IPS-18c (cell line): Measurements from ENCODE around the gene HEXA.
"Not testable (repeated sequence)": the region's sequence is repeated elsewhere in the genome, so short reads cannot be mapped to it uniquely, and the experiment has no call there.

Experiments
- H3K4me3 ChIP-seq: 2 replicates; pipeline ENCODE4 v1.7.0; 2013; ENCODE audit warnings: low read depth, mild to moderate bottlenecking, low read length, moderate library complexity; ENCODE audit not compliant: insufficient read depth
- H3K9me3 ChIP-seq: one replicate; pipeline ENCODE4 v1.6.1; 2013; ENCODE audit warnings: mild to moderate bottlenecking, low read length, moderate library complexity; ENCODE audit not compliant: control insufficient read depth, insufficient read depth

HEXA gene

DNA sequence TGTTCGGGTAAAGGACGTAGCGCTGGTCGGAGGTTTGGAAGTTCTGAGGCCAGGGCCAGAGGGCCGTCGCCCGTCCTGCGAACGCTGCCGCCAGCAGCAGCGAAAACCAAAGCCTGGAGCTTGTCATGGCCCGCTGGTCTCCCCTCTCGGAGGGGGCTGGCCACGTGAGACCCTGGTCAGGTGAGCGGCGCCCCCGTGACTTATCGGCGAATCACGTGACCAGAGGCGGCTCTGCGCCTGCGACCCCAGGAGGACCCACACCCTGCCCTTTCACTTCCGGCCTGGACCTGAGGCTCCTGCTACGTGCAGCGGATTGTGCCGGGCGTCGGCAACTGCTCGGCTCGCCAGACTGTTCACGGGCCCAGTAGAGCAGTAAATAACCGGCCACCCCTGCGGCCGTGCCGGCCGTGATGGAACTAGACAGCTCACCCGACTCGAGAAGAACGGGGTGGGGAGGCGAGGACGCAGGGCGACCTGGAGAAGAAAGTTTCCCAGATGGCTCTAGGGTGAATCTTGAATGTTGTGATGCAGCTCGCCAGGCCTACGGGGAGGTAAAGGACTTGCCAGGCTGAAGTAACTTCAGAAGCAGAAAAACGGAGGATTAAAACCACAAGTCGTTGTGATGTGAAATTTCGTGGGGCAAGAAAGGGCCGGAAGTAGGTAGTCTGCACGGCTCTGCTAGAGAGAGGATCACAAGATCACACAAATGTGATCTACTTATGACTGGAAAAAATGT is at the start of gene HEXA:
HEXA (minus strand) TSS at position 169 of the 736 bp plus-strand sequence; CDS start at position 127, 42 bp downstream.
- Histone ChIP-seq H3K4me3 (peak within 1 kb of the TSS; percentile 89), H3K9me3 (no peaks in the 10 kb centered on the region)

DNA sequence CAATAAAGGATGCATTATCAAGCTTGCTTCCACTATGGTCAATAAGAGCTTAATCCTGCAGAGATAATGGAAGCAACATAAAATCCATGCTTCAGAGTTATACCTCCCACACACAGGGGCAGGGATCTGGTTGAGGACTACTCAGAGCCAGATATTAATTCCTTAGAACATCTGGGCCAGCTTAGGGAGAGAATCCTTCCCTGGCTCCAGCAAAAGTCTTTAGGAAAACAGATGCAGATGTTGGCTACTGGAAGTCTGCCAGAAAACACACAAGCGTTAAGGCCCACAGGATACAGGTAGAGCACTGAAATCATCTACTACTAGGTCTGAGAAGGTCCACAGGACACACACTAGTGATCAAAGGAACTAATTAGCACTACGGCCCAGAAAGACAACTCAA is 47.4 kb upstream of the HEXA start:
- no peak overlapping the region for H3K4me3 ChIP-seq
- H3K9me3 ChIP-seq: no peaks in the 10 kb centered on the region

DNA sequence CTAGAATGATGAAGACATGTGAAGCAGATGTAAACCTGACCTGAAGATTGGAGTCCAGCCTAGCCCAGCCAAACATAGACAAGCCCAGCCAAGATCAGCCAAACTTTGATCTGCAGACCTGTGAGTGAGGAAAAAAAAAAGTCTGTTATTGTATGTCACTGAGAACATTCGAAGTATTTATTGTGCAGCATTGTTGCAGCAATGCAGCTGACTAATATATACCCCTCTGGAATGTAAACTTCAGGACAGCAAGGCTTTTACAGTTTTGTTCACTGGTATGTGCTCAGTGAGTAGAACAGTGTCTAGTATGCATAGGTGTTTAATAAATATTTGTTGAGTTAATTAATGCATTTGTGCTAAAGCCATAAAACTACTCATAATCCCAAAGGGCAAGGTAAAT is 45.7 kb upstream of the HEXA start:
- Histone ChIP-seq H3K9me3 (no peaks in the 10 kb centered on the region), H3K4me3 (no peak overlapping the region)

DNA sequence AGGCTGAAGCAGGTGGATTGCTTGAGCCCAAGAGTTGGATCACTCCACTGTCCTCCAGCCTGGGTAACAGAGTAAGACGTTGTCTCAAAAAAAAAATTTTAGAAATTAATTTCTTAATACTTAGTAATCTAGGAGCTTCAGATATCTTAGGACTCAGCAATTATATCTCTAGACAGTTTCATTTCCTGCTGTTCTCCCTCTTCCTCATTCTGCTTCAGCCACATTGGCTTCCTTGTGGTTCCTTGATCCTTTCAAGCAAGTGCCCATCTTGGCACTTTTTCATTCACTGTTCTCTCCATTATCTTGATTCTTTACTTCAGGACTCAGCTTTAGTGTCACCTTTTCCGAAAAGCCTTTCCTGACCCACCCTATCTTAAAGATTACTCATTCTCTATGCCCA is 44.8 kb upstream of the HEXA start:
- no peaks in the 10 kb centered on the region for H3K9me3 ChIP-seq
- no peak overlapping the region for H3K4me3 ChIP-seq

DNA sequence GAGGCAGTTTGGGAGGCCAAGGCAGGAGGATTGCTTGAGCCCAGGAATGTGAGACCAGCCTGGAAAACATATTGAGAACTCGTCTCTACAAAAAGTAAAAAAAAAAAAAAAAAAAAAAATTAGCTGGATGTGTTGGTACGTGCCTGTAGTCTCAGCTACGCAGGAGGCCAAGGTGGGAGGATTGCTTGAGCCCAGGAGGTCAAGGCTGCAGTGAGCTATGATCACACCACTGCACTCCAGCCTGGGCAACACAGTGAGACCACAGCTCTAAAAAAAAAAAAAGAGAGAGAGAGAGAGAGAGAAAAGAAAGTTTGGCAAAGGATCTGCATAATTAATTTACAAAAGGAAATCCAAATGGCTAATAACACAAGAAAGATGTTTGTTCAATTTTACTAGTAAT is 44.0 kb upstream of the HEXA start:
- H3K4me3 ChIP-seq, H3K9me3 ChIP-seq: not testable (repeated sequence)

DNA sequence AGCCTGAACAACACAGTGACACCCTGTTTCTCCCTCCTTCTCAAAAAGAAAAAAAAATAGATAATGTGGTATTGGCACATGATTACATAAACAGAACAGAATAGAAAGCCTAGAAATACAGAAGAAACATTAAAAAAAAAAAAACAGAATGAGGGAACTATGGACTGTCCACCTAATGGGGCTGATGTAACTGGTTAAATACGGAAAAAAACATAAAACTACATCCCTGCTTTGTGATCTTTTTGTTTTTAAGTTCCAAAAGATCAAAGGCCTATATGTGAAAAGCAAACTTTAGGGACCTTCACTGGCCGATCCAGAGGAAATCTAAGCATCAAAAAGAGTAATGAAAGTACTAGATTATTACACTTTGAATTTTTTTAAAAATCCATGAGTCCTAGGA is 39.5 kb upstream of the HEXA start:
- H3K4me3 ChIP-seq: no peak overlapping the region
- H3K9me3 ChIP-seq: no peaks in the 10 kb centered on the region

DNA sequence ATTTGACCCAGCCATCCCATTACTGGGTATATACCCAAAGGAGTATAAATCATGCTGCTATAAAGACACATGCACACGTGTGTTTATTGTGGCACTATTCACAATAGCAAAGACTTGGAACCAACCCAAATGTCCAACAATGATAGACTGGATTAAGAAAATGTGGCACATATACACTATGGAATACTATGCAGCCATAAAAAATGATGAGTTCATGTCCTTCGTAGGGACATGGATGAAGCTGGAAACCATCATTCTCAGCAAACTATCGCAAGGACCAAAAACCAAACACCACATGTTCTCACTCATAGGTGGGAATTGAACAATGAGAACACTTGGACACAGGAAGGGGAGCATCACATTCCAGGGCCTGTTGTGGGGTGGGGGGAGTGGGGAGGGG is 37.5 kb upstream of the HEXA start:
- not testable (repeated sequence) for H3K9me3 ChIP-seq, H3K4me3 ChIP-seq

DNA sequence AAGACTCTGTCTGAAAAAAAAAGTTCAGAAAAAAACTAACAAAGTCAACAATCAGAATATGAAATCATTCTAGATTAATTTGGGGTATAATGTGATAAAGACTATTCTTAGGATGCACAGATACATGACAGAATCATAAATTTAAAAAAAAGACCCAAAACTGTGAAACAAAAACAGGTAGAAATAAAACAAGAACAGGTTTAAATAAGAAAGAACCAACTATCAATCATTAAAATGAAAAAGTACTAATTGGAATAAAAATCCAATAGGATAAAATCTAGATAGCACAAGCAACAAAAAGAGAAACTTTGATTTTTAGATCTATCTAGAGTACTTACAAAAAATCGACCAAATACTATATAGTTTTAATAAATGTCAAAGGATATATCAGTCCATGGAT is 35.7 kb upstream of the HEXA start:
- Histone ChIP-seq H3K4me3 (no peak overlapping the region), H3K9me3 (no peaks in the 10 kb centered on the region)

DNA sequence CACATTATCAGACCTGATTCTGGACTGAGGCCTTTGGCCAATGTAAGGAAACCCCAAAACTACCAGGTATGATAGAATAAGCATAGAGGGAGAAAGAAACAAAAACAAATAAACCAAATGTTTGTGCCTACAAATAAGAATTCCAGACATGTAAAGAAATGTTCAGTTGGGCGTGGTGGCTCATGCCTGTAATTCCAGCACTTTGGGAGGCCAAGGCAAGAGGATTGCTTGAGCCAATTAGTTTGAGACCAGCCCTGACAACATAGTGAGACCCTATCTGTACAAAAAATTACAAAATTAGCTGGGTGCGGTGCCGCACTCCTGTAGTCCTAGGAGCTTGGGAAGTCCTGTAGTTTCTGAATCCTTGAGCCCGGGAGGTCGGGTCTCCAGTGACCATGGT is 35.3 kb upstream of the HEXA start:
- no peak overlapping the region for H3K4me3 ChIP-seq
- no peaks in the 10 kb centered on the region for H3K9me3 ChIP-seq

DNA sequence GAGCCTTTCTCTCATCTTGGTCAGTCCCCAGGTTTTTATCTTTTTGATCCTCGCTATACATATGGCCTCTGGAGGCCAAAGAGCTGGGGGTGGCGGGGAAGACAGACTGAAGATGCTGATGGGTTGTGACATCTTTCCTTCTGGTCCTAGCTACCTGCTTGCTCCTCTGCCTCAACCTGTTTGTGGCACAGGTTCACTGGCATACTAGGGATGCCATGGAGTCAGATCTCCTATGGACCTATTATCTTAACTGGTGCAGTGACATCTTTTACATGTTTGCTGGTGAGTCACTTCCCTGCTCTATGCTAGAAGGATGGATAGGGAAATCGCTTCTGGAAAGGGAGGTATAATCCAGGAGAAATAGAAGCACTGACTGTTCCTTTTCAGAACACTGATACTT is 31.1 kb upstream of the HEXA start:
- no peak overlapping the region for H3K4me3 ChIP-seq

DNA sequence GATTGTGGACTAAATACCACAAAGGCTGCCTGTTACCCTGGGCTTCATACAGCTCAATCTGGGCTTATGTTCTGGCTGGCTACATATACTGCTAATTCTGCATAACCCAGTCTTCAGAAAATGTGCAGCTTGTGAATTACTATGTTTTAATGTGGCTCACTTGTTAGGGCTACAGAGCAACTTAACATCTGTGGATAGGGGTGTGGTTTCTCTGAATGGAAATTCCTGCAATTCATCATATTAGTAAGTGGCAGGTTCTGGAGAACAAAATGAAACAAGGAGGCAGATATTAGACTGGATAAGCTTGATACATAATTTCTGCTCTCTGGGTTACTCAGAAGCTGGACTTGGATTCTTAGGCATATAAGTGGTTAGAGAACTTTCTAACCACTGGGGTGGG is 29.0 kb upstream of the HEXA start:
- H3K4me3 ChIP-seq: no peak overlapping the region
- no peaks in the 10 kb centered on the region for H3K9me3 ChIP-seq

More for the DNA sequence above, 31.1 kb upstream of the HEXA start:
- no peaks in the 10 kb centered on the region for H3K9me3 ChIP-seq

DNA sequence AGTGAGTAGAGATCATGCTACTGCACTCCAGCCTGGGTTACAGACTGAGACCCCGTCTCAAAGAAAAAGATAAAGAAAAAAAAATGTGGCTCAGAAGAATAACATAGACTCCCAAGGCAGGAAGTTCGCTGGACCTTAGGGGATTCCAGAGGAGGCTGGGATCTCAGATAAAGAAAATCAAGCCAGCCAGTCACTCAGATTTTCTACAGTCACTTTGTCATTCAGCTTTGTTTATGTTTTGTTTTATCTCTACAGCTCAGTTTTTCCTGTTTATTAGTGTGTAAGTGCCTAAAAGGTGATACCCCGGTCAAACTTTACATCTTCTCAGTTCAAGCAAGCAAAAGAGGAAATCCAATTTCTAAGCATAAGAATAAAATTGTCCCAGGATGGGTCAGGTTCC is 28.5 kb upstream of the HEXA start:
- no peak overlapping the region for H3K4me3 ChIP-seq
- no peaks in the 10 kb centered on the region for H3K9me3 ChIP-seq

DNA sequence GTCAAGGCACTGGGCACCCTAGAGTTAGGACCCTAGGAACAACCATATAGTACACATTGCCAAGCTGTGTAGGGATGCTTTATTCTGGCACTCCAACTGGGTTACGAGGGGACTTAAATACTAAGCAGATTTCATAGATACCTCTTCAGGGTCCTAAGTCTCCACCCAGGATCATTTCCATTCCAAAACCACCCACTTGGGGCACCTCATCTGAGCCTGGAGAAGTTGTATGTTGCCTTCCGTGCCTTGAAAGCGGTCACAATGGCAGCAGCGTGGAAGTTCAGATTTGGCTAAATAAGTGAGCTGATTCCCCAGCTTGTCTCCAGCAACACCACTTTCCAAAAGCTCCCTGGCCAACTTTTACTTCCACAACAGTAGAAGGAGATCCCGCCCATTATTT is 26.9 kb upstream of the HEXA start:
- H3K9me3 ChIP-seq: no peaks in the 10 kb centered on the region
- H3K4me3 ChIP-seq: no peak overlapping the region

DNA sequence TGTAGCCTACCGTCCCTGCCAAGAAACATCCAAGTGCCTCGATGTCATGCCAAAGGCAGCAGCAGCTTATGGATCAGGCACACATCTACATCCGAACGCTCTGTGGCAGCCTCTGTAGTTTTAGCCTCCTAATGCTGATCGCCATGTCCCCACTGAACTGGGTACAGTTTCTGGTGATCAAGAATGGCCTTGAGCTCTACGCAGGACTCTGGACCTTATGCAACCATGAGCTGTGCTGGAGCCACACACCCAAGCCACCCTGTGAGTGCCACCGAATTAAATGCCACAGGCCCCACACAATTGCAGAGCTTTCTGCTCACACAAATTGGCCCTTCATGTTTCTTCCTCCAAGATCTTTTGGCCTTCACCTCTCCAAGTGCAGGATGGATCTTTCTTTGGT is 22.8 kb upstream of the HEXA start:
- no peaks in the 10 kb centered on the region for H3K9me3 ChIP-seq
- no peak overlapping the region for H3K4me3 ChIP-seq

DNA sequence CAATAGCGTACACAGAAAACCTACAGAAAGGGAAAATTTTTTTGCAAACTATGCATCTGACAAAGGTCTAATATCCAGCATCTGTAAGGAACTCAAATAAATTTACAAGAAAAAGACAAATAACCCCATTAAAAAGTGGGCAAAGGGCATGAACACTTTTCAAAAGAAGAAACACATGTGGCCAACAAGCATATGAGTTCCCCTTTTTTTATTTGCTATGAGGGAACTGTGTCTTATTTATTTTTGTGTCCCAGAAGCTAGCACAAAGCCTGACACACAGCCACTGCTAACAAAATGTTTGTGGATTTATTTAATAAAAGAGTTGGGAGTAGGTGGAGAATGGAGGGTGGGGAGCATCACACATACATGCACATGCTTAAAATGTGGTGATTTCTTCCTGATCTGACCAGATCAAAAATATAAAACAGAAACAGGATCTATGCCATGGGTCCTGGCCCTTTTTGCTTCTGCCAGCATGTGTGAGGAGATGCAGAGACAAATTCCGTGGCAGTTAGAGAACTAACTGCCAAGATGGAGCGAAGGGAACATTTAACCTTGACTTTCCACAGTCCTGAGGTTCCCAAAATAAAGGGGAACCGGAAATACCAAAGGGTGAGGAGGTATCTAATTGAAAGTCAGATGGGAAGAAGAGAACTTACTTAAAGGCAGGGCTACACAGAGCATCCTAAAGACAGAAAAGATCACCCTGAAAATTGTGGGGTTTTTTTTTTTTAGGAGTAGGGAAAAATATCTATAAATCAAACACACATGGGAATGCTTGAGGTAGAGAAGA is 22.2 kb upstream of the HEXA start, which contains the start of gene TMEM202:
TMEM202 (plus strand) TSS at position 510 of the 793 bp plus-strand sequence; CDS start at position 532, 22 bp downstream.
- H3K9me3 ChIP-seq: no peaks in the 10 kb centered on the region
- H3K4me3 ChIP-seq: no peak within 1 kb of the TSS

DNA sequence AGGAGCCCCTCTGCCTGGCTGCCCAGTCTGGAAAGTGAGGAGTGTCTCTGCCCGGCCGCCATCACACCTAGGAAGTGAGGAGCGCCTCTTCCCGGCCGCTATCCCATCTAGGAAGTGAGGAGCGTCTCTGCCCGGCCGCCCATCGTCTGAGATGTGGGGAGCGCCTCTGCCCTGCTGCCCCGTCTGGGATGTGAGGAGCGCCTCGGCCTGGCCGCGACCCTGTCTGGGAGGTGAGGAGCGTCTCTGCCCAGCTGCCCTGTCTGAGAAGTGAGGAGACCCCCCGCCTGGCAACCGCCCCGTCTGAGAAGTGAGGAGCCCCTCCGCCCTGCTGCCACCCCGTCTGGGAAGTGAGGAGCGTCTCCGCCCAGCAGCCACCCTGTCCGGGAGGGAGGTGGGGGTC is 20.5 kb upstream of the HEXA start:
- not testable (repeated sequence) for H3K9me3 ChIP-seq, H3K4me3 ChIP-seq

DNA sequence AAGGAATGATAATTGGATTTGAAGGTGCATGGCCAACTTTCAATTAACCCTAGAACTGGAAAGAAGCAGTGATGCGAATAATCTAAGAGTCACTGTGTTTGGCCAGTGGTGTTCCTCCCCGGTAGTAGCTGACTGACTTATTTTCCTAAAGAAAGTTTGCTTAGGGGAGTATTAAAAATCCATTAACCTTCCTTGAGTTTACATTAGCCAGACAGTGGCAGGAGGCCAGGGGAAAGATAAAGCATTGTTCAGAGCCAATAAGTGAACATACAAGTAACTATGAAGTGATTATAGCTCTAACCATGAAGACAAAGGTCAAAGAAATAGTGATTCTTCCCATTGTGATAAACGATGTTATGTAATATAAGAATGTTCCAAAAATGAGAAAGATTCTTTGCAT is 13.4 kb upstream of the HEXA start:
- Histone ChIP-seq H3K9me3 (no peaks in the 10 kb centered on the region), H3K4me3 (no peak overlapping the region)

DNA sequence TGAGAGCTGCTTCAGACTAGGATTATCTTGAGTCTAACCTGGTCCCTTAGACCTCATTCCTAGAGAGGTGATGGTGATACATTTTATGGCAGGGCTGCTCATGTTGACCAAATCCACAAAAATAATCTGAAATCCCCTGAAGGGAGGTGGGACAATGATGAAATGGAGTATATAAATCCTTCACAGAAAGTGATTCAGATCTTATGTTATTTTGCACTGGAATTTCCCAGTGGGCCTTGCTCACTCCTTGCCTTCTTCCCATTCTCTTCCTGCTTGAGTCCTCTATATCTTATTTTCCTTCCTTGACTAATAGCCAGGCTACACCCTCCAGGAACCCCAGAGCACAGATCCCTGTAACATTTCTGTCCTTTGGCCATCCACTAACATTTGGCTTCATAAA is 11.9 kb upstream of the HEXA start:
- Histone ChIP-seq H3K9me3 (no peaks in the 10 kb centered on the region), H3K4me3 (no peak overlapping the region)
